IMR-90 (cell line): ENCODE data around the gene IRGQ. TPM values are rescaled to one million over a fixed set of nuclear protein-coding genes. Genes with fewer than 3 reads are reported as not detected.

ENCODE experiments used
- ATAC-seq: fragments of 200-7000 bp; cut with Tn5 transposase; 2 replicates; pipeline ENCODE4 v1.9.1; 2020; ENCODE audit warnings: low read depth, mild to moderate bottlenecking, moderate library complexity
- BruUV-seq: library from RNA; stranded (reverse); fragments of 400-500 nt; replicated peaks from 2 replicates; lab custom pipeline; 2021; lab: Mats Ljungman, UMichigan
- CTCF ChIA-PET: fragments of 300-600 bp; formaldehyde crosslinking; extraction: SDS; loops from one replicate; lab custom pipeline; 2021; ENCODE audit warnings: antibody characterized with exemption; lab: Yijun Ruan, JAX
- POLR2A ChIA-PET: fragments of 300-600 bp; sonication (Branson Sonifier 250); formaldehyde crosslinking; loops from one replicate; lab custom pipeline; 2022; ENCODE audit warnings: antibody characterized with exemption; ENCODE audit not compliant: unreplicated experiment; lab: Charles Lee
- DNase-seq: peaks from one replicate; pipeline ENCODE4 v3.0.0; 2013
- H2AFZ ChIP-seq: replicated peaks from 2 replicates; pipeline ENCODE3; 2013; ENCODE audit warnings: low read length, mild to moderate bottlenecking; ENCODE audit not compliant: poor library complexity
- H2AK5ac ChIP-seq: 2 replicates; pipeline ENCODE4 v1.6.1; 2013; ENCODE audit warnings: low read depth, low read length, inconsistent platforms
- H2AK9ac ChIP-seq: replicated peaks from 2 replicates; pipeline ENCODE3; 2013; ENCODE audit warnings: mild to moderate bottlenecking, low read depth, low read length, moderate library complexity; ENCODE audit not compliant: poor library complexity
- H2BK120ac ChIP-seq: 2 replicates; pipeline ENCODE4 v1.6.1; 2013; ENCODE audit warnings: low read depth, low read length, inconsistent platforms
- H2BK15ac ChIP-seq: 3 replicates; pipeline ENCODE4 v1.6.1; 2013; ENCODE audit warnings: low read depth, low read length, inconsistent platforms
- H2BK20ac ChIP-seq: 2 replicates; pipeline ENCODE4 v1.6.1; 2013; ENCODE audit warnings: low read depth, mild to moderate bottlenecking, inconsistent platforms, low read length, moderate library complexity
- H2BK5ac ChIP-seq: 2 replicates; pipeline ENCODE4 v1.6.1; 2013; ENCODE audit warnings: mild to moderate bottlenecking, low read depth, low read length, inconsistent platforms; ENCODE audit not compliant: poor library complexity, severe bottlenecking
- H3K14ac ChIP-seq: replicated peaks from 2 replicates; pipeline ENCODE4 v1.6.1; 2013; ENCODE audit warnings: low read depth, low read length, inconsistent platforms
- H3K18ac ChIP-seq: 2 replicates; pipeline ENCODE4 v1.6.1; 2013; ENCODE audit warnings: low read depth, low read length, control low read depth
- H3K23ac ChIP-seq: 2 replicates; pipeline ENCODE4 v1.6.1; 2013; ENCODE audit warnings: low read depth, low read length, inconsistent platforms
- H3K27ac ChIP-seq: 2 replicates; pipeline ENCODE4 v1.5.1; 2013; ENCODE audit warnings: mild to moderate bottlenecking, control low read depth, low read length; ENCODE audit not compliant: insufficient read depth
- H3K27me3 ChIP-seq: 2 replicates; pipeline ENCODE4 v1.6.1; 2013; ENCODE audit warnings: low read length; ENCODE audit not compliant: control insufficient read depth, insufficient read depth
- H3K36me3 ChIP-seq: 2 replicates; pipeline ENCODE4 v1.6.1; 2013; ENCODE audit warnings: low read length, mixed read lengths; ENCODE audit not compliant: control insufficient read depth, insufficient read depth
- H3K4ac ChIP-seq: 2 replicates; pipeline ENCODE4 v1.6.1; 2013; ENCODE audit warnings: low read depth, low read length, inconsistent platforms
- H3K4me1 ChIP-seq: 2 replicates; pipeline ENCODE4 v1.6.1; 2013; ENCODE audit warnings: low read length, mixed read lengths; ENCODE audit not compliant: control insufficient read depth, insufficient read depth
- H3K4me2 ChIP-seq: 2 replicates; pipeline ENCODE4 v1.6.1; 2013; ENCODE audit warnings: low read depth, mild to moderate bottlenecking, control low read depth, low read length, moderate library complexity
- H3K4me3 ChIP-seq: 2 replicates; pipeline ENCODE4 v1.5.1; 2013; ENCODE audit warnings: low read depth, mild to moderate bottlenecking, control low read depth, low read length, moderate library complexity; ENCODE audit not compliant: insufficient read depth
- H3K56ac ChIP-seq: 2 replicates; pipeline ENCODE4 v1.6.1; 2013; ENCODE audit warnings: low read length, inconsistent platforms; ENCODE audit not compliant: insufficient read depth; ENCODE audit errors: extremely low read depth
- H3K79me1 ChIP-seq, 2 experiments: 2 replicates each; pipeline ENCODE4 v1.6.1; 2013; ENCODE audit warnings: low read length in 2 of 2, inconsistent platforms in 1 of 2, low read depth in 1 of 2
- H3K9ac ChIP-seq: 2 replicates; pipeline ENCODE4 v1.6.1; 2013; ENCODE audit warnings: low read depth, low read length, control low read depth
- H3K9me1 ChIP-seq: 2 replicates; pipeline ENCODE4 v1.6.1; 2013; ENCODE audit warnings: low read length, inconsistent platforms; ENCODE audit not compliant: insufficient read depth
- H3K9me3 ChIP-seq: 2 replicates; pipeline ENCODE4 v1.6.1; 2013; ENCODE audit warnings: low read length; ENCODE audit not compliant: control insufficient read depth, insufficient read depth
- H4K20me1 ChIP-seq: 2 replicates; pipeline ENCODE4 v1.6.1; 2013; ENCODE audit warnings: low read length, inconsistent platforms; ENCODE audit not compliant: insufficient read depth
- H4K5ac ChIP-seq: 2 replicates; pipeline ENCODE4 v1.6.1; 2013; ENCODE audit warnings: mild to moderate bottlenecking, low read depth, low read length, control low read depth
- H4K8ac ChIP-seq, 2 experiments: 2 replicates each; pipeline ENCODE4 v1.6.1; 2013; ENCODE audit warnings: low read depth in 2 of 2, low read length in 2 of 2, control low read depth in 1 of 2, inconsistent platforms in 1 of 2
- H4K91ac ChIP-seq: 2 replicates; pipeline ENCODE4 v1.6.1; 2013; ENCODE audit warnings: low read depth, low read length, inconsistent platforms; ENCODE audit not compliant: insufficient read depth
- CHD1 ChIP-seq: IDR thresholded peaks from 2 replicates; pipeline ENCODE4 v1.6.1; 2012; ENCODE audit warnings: low read depth, low read length, improper control_type of control experiment
- MAFK ChIP-seq: IDR thresholded peaks from 2 replicates; pipeline ENCODE4 v1.6.1; 2012; ENCODE audit warnings: low read depth, low read length, improper control_type of control experiment
- MAZ ChIP-seq: IDR thresholded peaks from 2 replicates; pipeline ENCODE4 v1.6.1; 2012; ENCODE audit warnings: low read depth, mild to moderate bottlenecking, low read length, improper control_type of control experiment, moderate library complexity, borderline replicate concordance
- WGBS, 2 experiments: methylation state at CpG; one replicate each; pipeline versions ENCODE4 v1.1.5 to v1.1.7; 2013; ENCODE audit warnings: missing lambda C conversion rate in 2 of 2; ENCODE audit not compliant: insufficient read length in 1 of 2; ENCODE audit errors: extremely low coverage in 2 of 2; 5-methylcytosine and 5-hydroxymethylcytosine counted together
- dilution Hi-C: fragments of 300-500 bp; cut with HindIII; formaldehyde crosslinking; loops from one replicate; pipeline ENCODE4 v1.14.3; 2018; ENCODE audit warnings: low sequenced_read_pairs; ENCODE audit not compliant: unreplicated experiment
- in situ Hi-C: fragments of 300-500 bp; cut with MboI; formaldehyde crosslinking; loops from 3 replicates; pipeline ENCODE4 v1.14.3; 2019; ENCODE audit warnings: low sequenced_read_pairs, inconsistent platforms, mixed read lengths
- intact Hi-C: fragments of 100-400 bp; cut with micrococcal nuclease; formaldehyde crosslinking; loops from 2 replicates; pipeline ENCODE4 v1.10.0; 2022
- polyA plus RNA-seq, 3 experiments: library from polyadenylated mRNA; depleted of rRNA; stranded (reverse); fragments of >200 nt; gene quantifications; 2 replicates each; pipeline ENCODE4 v1.2.3, GENCODE V29; 2012; ENCODE audit warnings: low replicate concordance in 1 of 3
- total RNA-seq: library from RNA; depleted of rRNA; stranded (reverse); fragments of >200 nt; gene quantifications from 2 replicates; pipeline ENCODE4 v1.2.3, GENCODE V29; 2012

The IRGQ gene
- total and polyA plus RNA-seq, 2 of the 4 experiments (the other 2 are of a cell fraction): 9.0 to 9.9 TPM

DNA sequence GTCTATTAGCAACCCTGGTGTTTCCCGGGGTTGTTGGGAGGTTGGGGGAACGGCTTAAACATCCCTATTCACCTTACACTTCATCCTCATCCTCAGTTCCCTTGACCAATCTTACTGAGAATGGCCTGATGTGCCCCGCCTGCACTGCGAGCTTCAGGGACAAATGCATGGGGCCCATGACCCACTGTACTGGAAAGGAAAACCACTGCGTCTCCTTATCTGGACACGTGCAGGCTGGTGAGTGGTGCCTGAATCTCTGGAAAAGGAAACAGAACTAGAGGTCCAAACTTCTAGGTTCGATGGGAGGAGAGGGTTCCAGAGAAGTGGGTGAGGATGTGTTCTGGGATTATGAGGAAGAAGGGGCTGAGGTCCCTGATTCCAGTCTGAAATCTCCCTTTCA, 14.5 kb downstream of the IRGQ start:
- 100% methylated on average over 1 of the region's 7 CpGs; no CpG with 5 or more reads in 1 of the 2 experiments for WGBS, 2 experiments
- no peaks in the 10 kb centered on the region for H3K27me3 ChIP-seq
- H2BK20ac ChIP-seq: no peak overlapping the region
- TF ChIP-seq CHD1 (no peak), MAZ (no peak), MAFK (no peak)
- H3K36me3 ChIP-seq: peaks cover 4% of the 10 kb centered on the region; the same call in 1 of the 2 replicates
- H2AFZ ChIP-seq: no peak overlapping the region
- no peak overlapping the region for H3K4me2 ChIP-seq
- H3K4ac ChIP-seq: no peak overlapping the region
- H3K14ac ChIP-seq: no peak overlapping the region
- H4K91ac ChIP-seq: no peak overlapping the region
- no peak overlapping the region for H3K23ac ChIP-seq
- no peak overlapping the region for H2AK9ac ChIP-seq
- ChIA-PET POLR2A (no interaction called here), CTCF (interaction anchor here (1.0 kb wide), 1 partner anchor 13 kb away, joined by 3 read pairs; no protein-coding TSS in a partner anchor)
- H3K18ac ChIP-seq: no peak overlapping the region
- H4K5ac ChIP-seq: no peak overlapping the region
- H4K20me1 ChIP-seq: no peaks in the 10 kb centered on the region; the same call in 1 of the 2 replicates
- DNase-seq: no peak
- H3K79me1 ChIP-seq: peaks cover 0 to 14% of the 10 kb centered on the region in 2 experiments; a peak in 3 of 4 replicates
- in situ Hi-C loops: no loop called here
- no peak overlapping the region for H2BK15ac ChIP-seq
- no peaks in the 10 kb centered on the region for H3K9me3 ChIP-seq
- peaks cover 8% of the 10 kb centered on the region for H3K9me1 ChIP-seq
- no peak overlapping the region for H3K4me3 ChIP-seq
- H2BK120ac ChIP-seq: no peak overlapping the region
- H2BK5ac ChIP-seq: no peak overlapping the region
- BruUV-seq: no TSS peak
- no peak overlapping the region for H3K56ac ChIP-seq
- H3K4me1 ChIP-seq: no peaks in the 10 kb centered on the region
- no peak overlapping the region for H2AK5ac ChIP-seq
- H3K9ac ChIP-seq: no peak overlapping the region
- dilution Hi-C loops: no loop called here
- H3K27ac ChIP-seq: no peak overlapping the region
- intact Hi-C loops: no loop called here
- H4K8ac ChIP-seq: no peak overlapping the region
- no peak for ATAC-seq
